Measurements from ENCODE around the gene TNFSF8.

TNFSF8 gene

GRCh38 chr9:114935119-114935518 is 4.7 kb upstream of the TNFSF8 start:
- DNase-seq, result no peak

GRCh38 chr9:114932502-114932901 is 2.1 kb upstream of the TNFSF8 start:
- DNase-seq, result no peak

GRCh38 chr9:114931407-114931806 is 1.0 kb upstream of the TNFSF8 start:
- no peak for DNase-seq

GRCh38 chr9:114929201-114929600 is 1.2 kb downstream of the TNFSF8 start:
- no peak for DNase-seq

GRCh38 chr9:114928671-114929070 is 1.7 kb downstream of the TNFSF8 start:
- DNase-seq, result no peak

GRCh38 chr9:114928136-114928535 is 2.3 kb downstream of the TNFSF8 start:
- no peak for DNase-seq

GRCh38 chr9:114925672-114926071 is 4.7 kb downstream of the TNFSF8 start:
- DNase-seq, result no peak

- no peak for DNase-seq
Observed at GRCh38 chr9:114925039-114925438, 5.4 kb downstream of the TNFSF8 start.

- no peak for DNase-seq
Observed at GRCh38 chr9:114924327-114924726, 6.1 kb downstream of the TNFSF8 start.

GRCh38 chr9:114923918-114924317 is 6.5 kb downstream of the TNFSF8 start:
- DNase-seq, result no peak

- no peak for DNase-seq
Observed at GRCh38 chr9:114921171-114921570, 9.2 kb downstream of the TNFSF8 start.

- no peak for DNase-seq
Observed at GRCh38 chr9:114919611-114920010, 10.8 kb downstream of the TNFSF8 start.

GRCh38 chr9:114916481-114916880 is 13.9 kb downstream of the TNFSF8 start:
- DNase-seq, result no peak

- no peak for DNase-seq
Observed at GRCh38 chr9:114914139-114914538, 16.3 kb downstream of the TNFSF8 start.

GRCh38 chr9:114913656-114914055 is 16.7 kb downstream of the TNFSF8 start:
- no peak for DNase-seq

GRCh38 chr9:114913217-114913616 is 17.2 kb downstream of the TNFSF8 start:
- no peak for DNase-seq

GRCh38 chr9:114911167-114911821 is 19.1 kb downstream of the TNFSF8 start:
- no peak for DNase-seq

- no peak for DNase-seq
Observed at GRCh38 chr9:114910541-114910940, 19.9 kb downstream of the TNFSF8 start.

- no peak for DNase-seq
Observed at GRCh38 chr9:114909661-114910060, 20.7 kb downstream of the TNFSF8 start.

- DNase-seq, result no peak
Observed at GRCh38 chr9:114908805-114909448, 21.5 kb downstream of the TNFSF8 start.

- no peak for DNase-seq
Observed at GRCh38 chr9:114908104-114908622, 22.2 kb downstream of the TNFSF8 start.

GRCh38 chr9:114906922-114907571 is 23.3 kb downstream of the TNFSF8 start:
- DNase-seq, result no peak

- DNase-seq, result no peak
Observed at GRCh38 chr9:114905170-114905940, 25.0 kb downstream of the TNFSF8 start.
